Glutamatergic neuron (in vitro differentiated cells): ENCODE results near the gene TMEM129. TPM values are rescaled to one million over a fixed set of nuclear protein-coding genes. Genes with fewer than 3 reads are reported as not detected.
A peak's percentile ranks its signal among the peaks of the same experiment; 100 is the strongest.

Source experiments
- DNase-seq: peaks from one replicate; pipeline ENCODE4 v3.0.0; 2022
- H3K27ac Mint-ChIP-seq: one replicate; pipeline ENCODE4 v1.8.0; 2020; ENCODE audit warnings: mild to moderate bottlenecking, mixed read lengths, inconsistent platforms; ENCODE audit not compliant: unreplicated experiment
- H3K27me3 Mint-ChIP-seq: one replicate; pipeline ENCODE4 v1.8.0; 2020; ENCODE audit warnings: mild to moderate bottlenecking, moderate library complexity, mixed read lengths, inconsistent platforms; ENCODE audit not compliant: unreplicated experiment
- H3K36me3 Mint-ChIP-seq: one replicate; pipeline ENCODE4 v1.8.0; 2020; ENCODE audit warnings: mild to moderate bottlenecking, mixed read lengths, inconsistent platforms; ENCODE audit not compliant: unreplicated experiment
- H3K4me1 Mint-ChIP-seq: one replicate; pipeline ENCODE4 v1.8.0; 2020; ENCODE audit warnings: mild to moderate bottlenecking, low read depth, mixed read lengths, inconsistent platforms; ENCODE audit not compliant: unreplicated experiment
- H3K4me3 Mint-ChIP-seq: one replicate; pipeline ENCODE4 v1.8.0; 2020; ENCODE audit warnings: mild to moderate bottlenecking, mixed read lengths, inconsistent platforms; ENCODE audit not compliant: unreplicated experiment
- H3K9me3 Mint-ChIP-seq: one replicate; pipeline ENCODE4 v1.8.0; 2020; ENCODE audit warnings: mild to moderate bottlenecking, moderate library complexity, mixed read lengths, inconsistent platforms; ENCODE audit not compliant: unreplicated experiment
- total RNA-seq: library from RNA; stranded (reverse); fragmentation: NEBNext Ultra II Directional; extraction: Animal tissue kit (Norgen Biotek cat#: 25700); gene quantifications from one replicate; pipeline ENCODE4 v1.2.1, GENCODE V29; 2021; ENCODE audit not compliant: unreplicated experiment
- TF ChIP-seq, protein P1 (sequence below): fragments of 200-600 bp; sonication (generic); IDR thresholded peaks from one replicate; pipeline ENCODE4 v1.5.0; 2021; ENCODE audit not compliant: partially characterized antibody, unreplicated experiment

Gene TMEM129
- total RNA-seq, 1 donor from 2014 or later = 23.8 TPM

DNA sequence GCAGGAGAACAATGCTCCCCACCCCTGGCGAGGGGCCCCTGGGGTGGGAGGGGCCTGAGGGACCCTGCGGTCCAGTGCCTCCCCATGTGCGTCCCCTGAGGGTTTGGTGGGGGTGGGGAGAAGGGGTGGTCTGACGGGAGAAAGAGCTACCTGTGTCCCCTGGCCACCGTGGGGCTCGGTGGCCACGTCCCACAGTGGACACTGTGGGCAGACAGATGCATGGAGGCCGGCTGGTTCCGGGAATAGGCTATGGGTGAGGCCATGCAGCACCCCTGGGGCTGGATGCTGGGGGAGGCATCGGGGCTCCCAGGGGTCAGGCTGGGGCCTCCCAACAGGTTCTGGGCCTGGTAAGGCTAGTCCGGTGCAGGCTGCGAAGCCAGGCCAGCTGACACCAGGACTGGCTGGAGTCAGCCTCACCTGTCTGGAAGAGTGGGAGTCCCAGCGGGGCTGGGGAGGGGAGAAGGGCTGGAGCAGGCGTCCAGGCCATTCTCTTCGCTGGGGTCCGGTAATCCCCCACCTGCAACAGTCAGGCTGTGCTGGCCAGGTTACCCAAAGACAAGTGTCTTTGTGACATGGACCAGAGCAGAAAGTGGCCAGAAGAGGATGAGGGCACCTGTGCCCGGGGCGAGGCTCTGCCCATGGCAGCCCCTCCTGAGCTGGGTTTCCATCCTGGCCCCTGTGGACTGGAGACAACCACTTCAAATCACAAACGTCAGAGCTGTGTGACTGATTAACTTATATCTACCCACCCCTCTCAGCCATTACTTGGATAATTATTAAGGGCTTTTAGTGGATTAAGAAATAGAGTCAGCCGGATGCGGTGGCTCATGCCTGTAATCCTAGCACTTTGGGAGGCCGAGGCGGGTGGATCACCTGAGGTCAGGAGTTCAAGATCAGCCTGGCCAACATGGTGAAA, 35.6 kb downstream of the TMEM129 start:
- H3K27ac Mint-ChIP-seq = no peak overlapping the region
- H3K9me3 Mint-ChIP-seq = peaks cover 5% of the 10 kb centered on the region
- peaks cover 3% of the 10 kb centered on the region for H3K4me1 Mint-ChIP-seq
- DNase-seq = no peak
- no peak overlapping the region for H3K4me3 Mint-ChIP-seq
- peaks cover 7% of the 10 kb centered on the region for H3K27me3 Mint-ChIP-seq
- TF ChIP-seq, protein P1, sequence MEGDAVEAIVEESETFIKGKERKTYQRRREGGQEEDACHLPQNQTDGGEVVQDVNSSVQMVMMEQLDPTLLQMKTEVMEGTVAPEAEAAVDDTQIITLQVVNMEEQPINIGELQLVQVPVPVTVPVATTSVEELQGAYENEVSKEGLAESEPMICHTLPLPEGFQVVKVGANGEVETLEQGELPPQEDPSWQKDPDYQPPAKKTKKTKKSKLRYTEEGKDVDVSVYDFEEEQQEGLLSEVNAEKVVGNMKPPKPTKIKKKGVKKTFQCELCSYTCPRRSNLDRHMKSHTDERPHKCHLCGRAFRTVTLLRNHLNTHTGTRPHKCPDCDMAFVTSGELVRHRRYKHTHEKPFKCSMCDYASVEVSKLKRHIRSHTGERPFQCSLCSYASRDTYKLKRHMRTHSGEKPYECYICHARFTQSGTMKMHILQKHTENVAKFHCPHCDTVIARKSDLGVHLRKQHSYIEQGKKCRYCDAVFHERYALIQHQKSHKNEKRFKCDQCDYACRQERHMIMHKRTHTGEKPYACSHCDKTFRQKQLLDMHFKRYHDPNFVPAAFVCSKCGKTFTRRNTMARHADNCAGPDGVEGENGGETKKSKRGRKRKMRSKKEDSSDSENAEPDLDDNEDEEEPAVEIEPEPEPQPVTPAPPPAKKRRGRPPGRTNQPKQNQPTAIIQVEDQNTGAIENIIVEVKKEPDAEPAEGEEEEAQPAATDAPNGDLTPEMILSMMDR = no peak
- no peaks in the 10 kb centered on the region for H3K36me3 Mint-ChIP-seq

DNA sequence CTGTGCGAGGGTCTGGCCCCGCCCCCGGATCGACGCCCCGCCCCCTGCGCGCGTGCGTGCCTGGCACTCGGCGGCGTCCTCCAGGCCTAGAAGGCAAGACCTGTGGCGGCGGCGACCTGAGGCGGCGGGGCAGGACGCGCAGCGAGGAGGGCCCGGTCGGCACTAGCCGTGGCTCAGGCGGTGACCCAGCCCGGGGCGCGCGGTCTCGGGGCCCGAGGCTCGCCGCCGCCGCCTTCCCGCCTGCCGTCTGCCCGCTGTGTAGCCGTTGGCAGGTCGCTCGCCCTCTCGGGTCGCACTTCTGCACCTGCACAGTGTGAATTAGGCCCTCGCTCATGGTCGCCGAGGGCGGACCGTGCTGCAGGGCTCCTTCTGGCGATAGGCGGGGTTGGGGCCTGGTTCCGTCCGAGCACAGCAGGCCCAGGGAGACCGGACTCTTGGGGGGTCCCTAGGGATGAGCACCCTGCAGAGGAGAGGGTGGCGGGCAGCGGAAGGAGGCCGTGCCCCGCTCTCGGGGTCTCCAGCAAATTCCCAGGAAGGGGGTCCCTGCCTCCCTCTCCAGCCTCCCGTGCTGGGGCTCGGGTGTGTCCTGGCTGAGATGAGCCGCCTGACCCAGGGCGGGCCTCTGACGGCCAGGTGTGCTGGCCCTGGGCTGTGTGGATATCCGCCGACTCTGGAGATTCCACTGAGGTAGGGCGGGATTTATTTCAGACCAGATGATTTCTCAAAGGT, 36.5 kb downstream of the TMEM129 start:
- peaks cover 3% of the 10 kb centered on the region for H3K4me1 Mint-ChIP-seq
- H3K27ac Mint-ChIP-seq = no peak overlapping the region
- peaks cover 6% of the 10 kb centered on the region for H3K27me3 Mint-ChIP-seq
- TF ChIP-seq, protein P1 = no peak
- peaks cover 4% of the 10 kb centered on the region for H3K9me3 Mint-ChIP-seq
- no peak overlapping the region for H3K4me3 Mint-ChIP-seq
- H3K36me3 Mint-ChIP-seq = no peaks in the 10 kb centered on the region
- no peak for DNase-seq

DNA sequence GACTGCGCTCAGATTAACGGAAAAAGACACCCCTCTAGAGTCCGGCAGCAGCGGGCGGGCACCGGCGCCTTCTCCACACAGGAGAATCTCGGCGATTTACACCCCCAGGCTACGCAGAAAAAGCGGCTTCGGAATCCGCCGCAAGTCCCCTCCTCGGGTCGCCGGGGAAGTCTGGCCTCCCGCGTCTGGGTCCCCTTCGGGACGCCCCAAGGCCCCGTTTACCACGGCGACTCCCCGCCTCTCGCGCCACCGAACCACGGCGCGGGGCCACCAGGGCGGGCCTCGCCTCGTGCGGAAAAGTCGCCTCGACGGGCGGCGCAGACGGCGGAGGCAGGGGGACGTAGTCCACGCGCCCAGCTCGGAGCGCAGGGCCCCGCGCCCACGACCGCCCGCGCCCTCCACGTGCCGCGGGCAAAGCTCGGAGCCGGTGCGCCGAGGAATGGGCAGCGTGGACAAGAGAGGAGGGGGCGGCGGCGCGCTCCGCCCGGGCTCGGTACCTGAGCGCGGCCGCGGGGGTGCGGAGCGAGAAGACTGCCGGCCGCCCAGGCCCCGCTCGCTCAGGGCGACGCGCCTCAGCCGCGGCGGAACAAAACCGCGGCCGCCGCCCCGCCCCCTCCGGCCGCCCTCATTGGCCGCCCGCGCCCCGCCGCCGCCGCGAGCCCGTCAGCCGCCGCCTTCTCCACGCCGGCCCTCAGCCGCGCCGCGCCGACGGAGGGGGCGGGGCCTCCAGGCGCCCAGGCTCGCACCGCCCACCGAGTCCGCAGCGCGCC, 37.2 kb downstream of the TMEM129 start, which contains the start of gene FAM53A:
Gene FAM53A, minus strand, starts transcription at position 578 of the 770 bp plus-strand sequence. CDS start 15,572 bp downstream, outside the sequence.
- Mint-ChIP-seq H3K27ac (peak within 1 kb of the TSS; percentile 20), H3K4me1 (peaks cover 3% of the 10 kb centered on the region)

DNA sequence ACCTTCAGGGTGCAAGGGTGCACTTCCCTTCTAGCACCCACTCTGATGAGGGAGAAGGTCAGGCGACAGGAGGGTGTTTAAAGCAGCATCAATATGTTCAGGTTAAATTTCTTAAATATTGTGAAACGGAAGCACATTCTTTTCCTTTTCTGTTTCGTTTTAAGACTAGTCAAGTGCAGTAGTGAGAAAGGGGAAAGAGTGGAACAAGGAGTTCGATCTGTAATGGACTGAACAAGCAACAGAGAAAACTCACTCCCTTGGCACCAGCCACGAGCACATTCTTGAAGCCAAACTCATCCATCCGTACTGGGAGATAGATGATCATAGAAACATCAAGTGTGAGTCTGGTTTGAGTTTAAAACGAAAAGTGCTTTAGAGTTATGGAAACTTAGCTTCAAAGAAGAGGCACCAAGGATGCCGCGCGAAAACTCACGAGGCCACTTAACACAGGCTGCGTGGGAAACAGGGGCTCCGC, 37.8 kb downstream of the TMEM129 start:
- DNase-seq = no peak
- Mint-ChIP-seq H3K9me3 (peaks cover 4% of the 10 kb centered on the region), H3K4me1 (peaks cover 3% of the 10 kb centered on the region), H3K27ac (peak overlapping the region; percentile 20), H3K36me3 (no peaks in the 10 kb centered on the region), H3K4me3 (peak overlapping the region; percentile 86), H3K27me3 (peaks cover 5% of the 10 kb centered on the region)
- TF ChIP-seq, protein P1 = no peak

More for the DNA sequence above, 37.2 kb downstream of the TMEM129 start, which contains the start of gene FAM53A:
- TF ChIP-seq, protein P1 = no peak
- peak; percentile 91 for DNase-seq
- no peaks in the 10 kb centered on the region for H3K36me3 Mint-ChIP-seq
- peak within 1 kb of the TSS; percentile 86 for H3K4me3 Mint-ChIP-seq
- H3K27me3 Mint-ChIP-seq = peaks cover 5% of the 10 kb centered on the region
- peaks cover 4% of the 10 kb centered on the region for H3K9me3 Mint-ChIP-seq
